OCI-LY7 (cell line): ENCODE measurements around the gene KNSTRN. TPM values are rescaled to one million over a fixed set of nuclear protein-coding genes. Genes with fewer than 3 reads are reported as not detected.
A peak's percentile ranks its signal among the peaks of the same experiment; 100 is the strongest.

Source experiments
- BruUV-seq: library from RNA; stranded (reverse); fragments of 400-500 nt; replicated peaks from 2 replicates; lab custom pipeline; 2021; lab: Mats Ljungman, UMichigan
- CTCF ChIA-PET: fragments of 300-600 bp; sonication (Branson Sonifier 250); formaldehyde crosslinking; loops from one replicate; lab custom pipeline; 2022; ENCODE audit warnings: antibody characterized with exemption; ENCODE audit not compliant: unreplicated experiment; lab: Charles Lee
- POLR2A ChIA-PET: fragments of 300-600 bp; sonication (Branson Sonifier 250); formaldehyde crosslinking; loops from one replicate; lab custom pipeline; 2022; ENCODE audit warnings: antibody characterized with exemption; lab: Charles Lee
- DNase-seq: peaks from one replicate; pipeline ENCODE4 v3.0.0-alpha.2; 2015; ENCODE audit warnings: low spot score
- H2AFZ ChIP-seq: fragments of 200-600 bp; sonication (generic), shearing (Covaris generic); 2 replicates; pipeline ENCODE4 v1.6.1; 2014; ENCODE audit warnings: mild to moderate bottlenecking, antibody characterized with exemption, low read length, moderate library complexity
- H3K27ac ChIP-seq: fragments of 200-600 bp; sonication (generic); 2 replicates; pipeline ENCODE4 v1.5.1; 2014; ENCODE audit warnings: mixed run types, low read depth, mild to moderate bottlenecking, moderate library complexity, low read length, inconsistent platforms; ENCODE audit not compliant: poor library complexity, severe bottlenecking
- H3K36me3 ChIP-seq: fragments of 200-600 bp; sonication (generic); 2 replicates; pipeline ENCODE4 v1.6.1; 2014; ENCODE audit warnings: mild to moderate bottlenecking, antibody characterized with exemption, low read length, moderate library complexity, mixed read lengths; ENCODE audit not compliant: insufficient read depth
- H3K4me1 ChIP-seq: fragments of 200-600 bp; sonication (generic); 2 replicates; pipeline ENCODE4 v1.5.1; 2014; ENCODE audit warnings: mild to moderate bottlenecking, low read length; ENCODE audit not compliant: insufficient read depth, poor library complexity, severe bottlenecking
- H3K4me2 ChIP-seq: fragments of 200-600 bp; sonication (generic); 2 replicates; pipeline ENCODE4 v1.6.1; 2014; ENCODE audit warnings: mild to moderate bottlenecking, low read length
- H3K4me3 ChIP-seq: fragments of 200-600 bp; sonication (generic); 2 replicates; pipeline ENCODE4 v1.5.1; 2014; ENCODE audit warnings: mild to moderate bottlenecking, low read depth, low read length; ENCODE audit not compliant: poor library complexity, severe bottlenecking
- H3K79me2 ChIP-seq: fragments of 200-600 bp; sonication (generic); 2 replicates; pipeline ENCODE4 v1.6.1; 2016; ENCODE audit warnings: low read depth, mild to moderate bottlenecking, low read length, moderate library complexity, mixed read lengths; ENCODE audit not compliant: insufficient read depth
- H3K9me2 ChIP-seq: fragments of 200-600 bp; sonication (generic); 2 replicates; pipeline ENCODE4 v1.6.1; 2016; ENCODE audit warnings: mild to moderate bottlenecking, low read length, mixed read lengths; ENCODE audit not compliant: insufficient read depth
- H3K9me3 ChIP-seq: fragments of 200-600 bp; sonication (generic); 2 replicates; pipeline ENCODE4 v1.6.1; 2014; ENCODE audit warnings: mild to moderate bottlenecking, mixed run types, low read length, mixed read lengths
- H4K20me1 ChIP-seq: fragments of 200-600 bp; sonication (generic); 2 replicates; pipeline ENCODE4 v1.6.1; 2014; ENCODE audit warnings: mild to moderate bottlenecking, antibody characterized with exemption, low read length, moderate library complexity, mixed read lengths; ENCODE audit not compliant: insufficient read depth
- CTCF ChIP-seq: fragments of 200-600 bp; sonication (generic); conservative IDR thresholded peaks from 2 replicates; pipeline ENCODE4 v1.5.1; 2014; ENCODE audit warnings: mild to moderate bottlenecking, antibody characterized with exemption, low read length, moderate library complexity, mixed read lengths
- EZH2phosphoT487 ChIP-seq: fragments of 200-600 bp; sonication (generic); IDR thresholded peaks from 2 replicates; pipeline ENCODE4 v1.6.1; 2018; ENCODE audit warnings: low read depth, borderline replicate concordance, mild to moderate bottlenecking, mixed run types, antibody characterized with exemption, low read length, moderate library complexity, mixed read lengths
- intact Hi-C: fragments of 100-400 bp; cut with micrococcal nuclease; formaldehyde crosslinking; loops from one replicate; pipeline ENCODE4 v1.10.0; 2022; ENCODE audit not compliant: unreplicated experiment
- total RNA-seq, 2 experiments: library from RNA; depleted of rRNA in 1 of 2; stranded (reverse); fragments of >200 nt in 1 of 2; shearing (Covaris generic) in 1 of 2; gene quantifications; 2 replicates each; pipeline ENCODE4 v1.2.3, GENCODE V29; 2014 to 2022

KNSTRN gene
- total RNA-seq, 2 experiments from 2014 or later, result 89.6 to 106 TPM

GRCh38 chr15:40344631-40345120, 37.8 kb upstream of the KNSTRN start:
- Histone ChIP-seq H3K4me1 (peaks cover 4% of the 10 kb centered on the region), H4K20me1 (no peaks in the 10 kb centered on the region), H3K4me2 (0 out of 2 replicates have a peak overlapping the region, but pooled peaks have one; percentile 31), H3K4me3 (no peak overlapping the region), H2AFZ (no peak overlapping the region; the same call in 1 of the 2 replicates), H3K9me3 (no peaks in the 10 kb centered on the region), H3K9me2 (no peaks in the 10 kb centered on the region), H3K79me2 (no peaks in the 10 kb centered on the region), H3K36me3 (no peaks in the 10 kb centered on the region), H3K27ac (no peak overlapping the region)
- BruUV-seq, result no TSS peak
- peak; percentile 71 for DNase-seq
- ChIA-PET POLR2A (interaction anchor here (0.5 to 0.6 kb wide), 3 partner anchors 18 to 221 kb away, joined by 3 read pairs; no protein-coding TSS in a partner anchor), CTCF (interaction anchor here (1.0 kb wide), 1 partner anchor 65 kb away, joined by 3 read pairs; no protein-coding TSS in a partner anchor)
- intact Hi-C loops, result loop anchor here (1.0 kb wide), 1 partner anchor 78 kb away; no protein-coding TSS in a partner anchor
- TF ChIP-seq CTCF, result peak; percentile 87
- TF ChIP-seq EZH2phosphoT487, result no peak

GRCh38 chr15:40345225-40345866, 37.2 kb upstream of the KNSTRN start:
- H3K4me2 ChIP-seq, result no peak overlapping the region
- ChIA-PET POLR2A (interaction anchor here (0.5 kb wide), 1 partner anchor 220 kb away, joined by 3 read pairs; no protein-coding TSS in a partner anchor), CTCF (no interaction called here)
- H2AFZ ChIP-seq, result no peak overlapping the region
- no peaks in the 10 kb centered on the region for H3K9me2 ChIP-seq
- H3K4me3 ChIP-seq, result no peak overlapping the region
- intact Hi-C loops, result no loop called here
- no TSS peak for BruUV-seq
- H3K36me3 ChIP-seq, result no peaks in the 10 kb centered on the region
- H3K4me1 ChIP-seq, result peaks cover 4% of the 10 kb centered on the region
- no peaks in the 10 kb centered on the region for H4K20me1 ChIP-seq
- H3K9me3 ChIP-seq, result no peaks in the 10 kb centered on the region
- no peak overlapping the region for H3K27ac ChIP-seq
- no peak for DNase-seq
- H3K79me2 ChIP-seq, result no peaks in the 10 kb centered on the region
- TF ChIP-seq EZH2phosphoT487 (no peak), CTCF (no peak)
